PC-3 (cell line): ENCODE data around the gene DCLK3. TPM values are rescaled to one million over a fixed set of nuclear protein-coding genes. Genes with fewer than 3 reads are reported as not detected.

Source experiments
- ATAC-seq: fragments of 200-7000 bp; cut with Tn5 transposase; 2 replicates; pipeline ENCODE4 v1.9.1; 2020; ENCODE audit warnings: mild to moderate bottlenecking, moderate library complexity
- BruUV-seq: library from RNA; stranded (reverse); fragments of 400-500 nt; replicated peaks from 2 replicates; lab custom pipeline; 2021; lab: Mats Ljungman, UMichigan
- CTCF ChIA-PET: fragments of 300-600 bp; sonication (Branson Sonifier 250); formaldehyde crosslinking; loops from one replicate; lab custom pipeline; 2022; ENCODE audit warnings: antibody characterized with exemption; lab: Charles Lee
- POLR2A ChIA-PET: fragments of 300-600 bp; sonication (Branson Sonifier 250); formaldehyde crosslinking; loops from one replicate; lab custom pipeline; 2022; ENCODE audit warnings: antibody characterized with exemption; ENCODE audit not compliant: unreplicated experiment; lab: Charles Lee
- DNase-seq: peaks from one replicate; pipeline ENCODE4 v3.0.0-alpha.2; 2015
- H2AFZ ChIP-seq: fragments of 300-600 bp; sonication (generic); 2 replicates; pipeline ENCODE4 v1.6.0; 2016; ENCODE audit warnings: antibody characterized with exemption, low read length
- H3F3A ChIP-seq: fragments of 300-600 bp; sonication (generic); one replicate; pipeline ENCODE4 v1.6.0; 2017; ENCODE audit warnings: antibody characterized with exemption, low read length, control low read depth, mild to moderate bottlenecking; ENCODE audit not compliant: unreplicated experiment
- H3K27ac ChIP-seq: fragments of 300-600 bp; sonication (generic); 2 replicates; pipeline ENCODE4 v1.5.1; 2016; ENCODE audit warnings: mild to moderate bottlenecking, low read length
- H3K27me3 ChIP-seq: fragments of 300-600 bp; sonication (generic); 2 replicates; pipeline ENCODE4 v1.6.1; 2016; ENCODE audit warnings: low read length, mixed read lengths
- H3K36me3 ChIP-seq: fragments of 300-600 bp; sonication (generic); 2 replicates; pipeline ENCODE4 v1.6.1; 2016; ENCODE audit warnings: low read depth, mixed run types, low read length, mixed read lengths
- H3K4me1 ChIP-seq: fragments of 300-600 bp; sonication (generic); 2 replicates; pipeline ENCODE4 v1.5.1; 2016; ENCODE audit warnings: low read length; ENCODE audit not compliant: insufficient read depth
- H3K4me2 ChIP-seq: fragments of 300-600 bp; sonication (generic); 2 replicates; pipeline ENCODE4 v1.6.0; 2016; ENCODE audit warnings: low read length
- H3K4me3 ChIP-seq: fragments of 300-600 bp; sonication (generic); 2 replicates; pipeline ENCODE4 v1.5.1; 2016; ENCODE audit warnings: mild to moderate bottlenecking, low read length, mixed read lengths
- H3K79me2 ChIP-seq: fragments of 300-600 bp; sonication (generic); 2 replicates; pipeline ENCODE4 v1.6.1; 2017; ENCODE audit warnings: low read length, mixed read lengths
- H3K9ac ChIP-seq: fragments of 300-600 bp; sonication (generic); 2 replicates; pipeline ENCODE4 v1.6.0; 2016; ENCODE audit warnings: mild to moderate bottlenecking, low read length
- H3K9me2 ChIP-seq: fragments of 300-600 bp; sonication (generic); replicated peaks from 2 replicates; pipeline ENCODE4 v1.6.1; 2016; ENCODE audit warnings: mixed run types, low read length, mixed read lengths
- H3K9me3 ChIP-seq: fragments of 300-600 bp; sonication (generic); 2 replicates; pipeline ENCODE4 v1.6.1; 2016; ENCODE audit warnings: low read length, mixed read lengths
- H4K20me1 ChIP-seq: fragments of 300-600 bp; sonication (generic); 2 replicates; pipeline ENCODE4 v1.6.1; 2016; ENCODE audit warnings: low read length, mixed read lengths
- EZH2 ChIP-seq: fragments of 300-600 bp; sonication (generic); IDR thresholded peaks from one replicate; pipeline ENCODE4 v1.6.1; 2017; ENCODE audit warnings: antibody characterized with exemption, mild to moderate bottlenecking, low read length; ENCODE audit not compliant: unreplicated experiment
- EZH2phosphoT487 ChIP-seq: fragments of 300-600 bp; sonication (generic); IDR thresholded peaks from 2 replicates; pipeline ENCODE4 v1.6.1; 2018; ENCODE audit warnings: mild to moderate bottlenecking, antibody characterized with exemption, low read length, borderline replicate concordance
- intact Hi-C: fragments of 100-400 bp; cut with micrococcal nuclease; formaldehyde crosslinking; loops from 2 replicates; pipeline ENCODE4 v1.9.0; 2023
- total RNA-seq: library from RNA; depleted of rRNA; stranded (reverse); fragments of >200 nt; gene quantifications from 2 replicates; pipeline ENCODE4 v1.2.3, GENCODE V29; 2014
- TF ChIP-seq, protein P1 (sequence below): fragments of 300-600 bp; sonication (generic); conservative IDR thresholded peaks from 2 replicates; pipeline ENCODE4 v1.5.1; 2017; ENCODE audit warnings: antibody characterized with exemption, low read depth, mild to moderate bottlenecking, low read length

Gene DCLK3
- total RNA-seq, 1 experiment from 2014 or later: not detected

DNA sequence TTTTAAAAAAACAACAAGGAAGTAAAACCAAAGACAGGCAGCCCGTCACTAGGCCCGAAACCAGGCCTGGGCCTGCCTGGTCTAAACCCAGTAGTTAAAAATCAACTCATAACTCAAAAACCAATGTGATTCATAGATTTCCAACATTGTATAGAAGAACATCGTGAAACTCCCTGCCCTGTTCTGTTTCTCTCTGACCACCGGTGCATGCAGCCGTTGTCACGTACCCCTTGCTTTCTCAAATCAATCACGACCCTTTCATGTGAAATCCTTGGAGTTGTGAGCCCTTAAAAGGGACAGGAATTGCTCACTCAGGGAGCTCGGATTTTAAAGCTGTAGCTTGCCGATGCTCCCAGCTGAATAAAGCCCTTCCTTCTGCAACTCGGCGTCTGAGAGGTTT lies 89.5 kb downstream of the DCLK3 start:
- peaks cover 22% of the 10 kb centered on the region for H3K4me1 ChIP-seq
- H3K9ac ChIP-seq: no peak overlapping the region
- H3K9me3 ChIP-seq: 0 out of 2 replicates have a peak, but pooled peaks cover 4% of the 10 kb centered on the region
- H3K27me3 ChIP-seq: no peaks in the 10 kb centered on the region
- intact Hi-C loops: no loop called here
- CTCF ChIA-PET: no interaction called here
- no peaks in the 10 kb centered on the region for H3K79me2 ChIP-seq
- no peak overlapping the region for H2AFZ ChIP-seq
- no peak overlapping the region for H3K4me2 ChIP-seq
- ATAC-seq: no peak
- H4K20me1 ChIP-seq: no peaks in the 10 kb centered on the region
- TF ChIP-seq EZH2 (no peak), EZH2phosphoT487 (no peak)
- TF ChIP-seq, protein P1, sequence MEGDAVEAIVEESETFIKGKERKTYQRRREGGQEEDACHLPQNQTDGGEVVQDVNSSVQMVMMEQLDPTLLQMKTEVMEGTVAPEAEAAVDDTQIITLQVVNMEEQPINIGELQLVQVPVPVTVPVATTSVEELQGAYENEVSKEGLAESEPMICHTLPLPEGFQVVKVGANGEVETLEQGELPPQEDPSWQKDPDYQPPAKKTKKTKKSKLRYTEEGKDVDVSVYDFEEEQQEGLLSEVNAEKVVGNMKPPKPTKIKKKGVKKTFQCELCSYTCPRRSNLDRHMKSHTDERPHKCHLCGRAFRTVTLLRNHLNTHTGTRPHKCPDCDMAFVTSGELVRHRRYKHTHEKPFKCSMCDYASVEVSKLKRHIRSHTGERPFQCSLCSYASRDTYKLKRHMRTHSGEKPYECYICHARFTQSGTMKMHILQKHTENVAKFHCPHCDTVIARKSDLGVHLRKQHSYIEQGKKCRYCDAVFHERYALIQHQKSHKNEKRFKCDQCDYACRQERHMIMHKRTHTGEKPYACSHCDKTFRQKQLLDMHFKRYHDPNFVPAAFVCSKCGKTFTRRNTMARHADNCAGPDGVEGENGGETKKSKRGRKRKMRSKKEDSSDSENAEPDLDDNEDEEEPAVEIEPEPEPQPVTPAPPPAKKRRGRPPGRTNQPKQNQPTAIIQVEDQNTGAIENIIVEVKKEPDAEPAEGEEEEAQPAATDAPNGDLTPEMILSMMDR: no peak
- no TSS peak for BruUV-seq
- H3K9me2 ChIP-seq: no peaks in the 10 kb centered on the region
- H3K36me3 ChIP-seq: no peaks in the 10 kb centered on the region
- peaks cover 10% of the 10 kb centered on the region for H3F3A ChIP-seq
- no peak overlapping the region for H3K27ac ChIP-seq
- H3K4me3 ChIP-seq: no peak overlapping the region
- no peak for DNase-seq
- POLR2A ChIA-PET: no interaction called here

DNA sequence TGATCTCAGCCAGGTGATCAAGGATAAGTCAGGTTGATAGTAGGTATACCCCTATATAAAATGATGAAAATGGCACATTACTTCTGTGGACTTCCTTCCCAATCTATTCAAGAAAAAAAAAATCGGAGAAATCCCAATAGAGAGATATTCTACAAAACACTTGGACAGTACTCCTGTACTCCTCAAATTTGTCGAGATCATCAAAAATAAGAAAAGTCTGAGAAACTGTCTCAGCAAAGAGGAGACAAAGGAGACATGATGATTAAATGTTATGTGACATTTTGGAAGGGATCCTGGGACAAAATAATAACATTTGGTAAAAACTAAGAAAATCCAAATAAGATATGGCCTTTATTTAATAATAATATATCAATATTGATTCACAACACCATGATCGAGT lies 94.6 kb downstream of the DCLK3 start:
- H2AFZ ChIP-seq: no peak overlapping the region
- BruUV-seq: no TSS peak
- CTCF ChIA-PET: no interaction called here

DNA sequence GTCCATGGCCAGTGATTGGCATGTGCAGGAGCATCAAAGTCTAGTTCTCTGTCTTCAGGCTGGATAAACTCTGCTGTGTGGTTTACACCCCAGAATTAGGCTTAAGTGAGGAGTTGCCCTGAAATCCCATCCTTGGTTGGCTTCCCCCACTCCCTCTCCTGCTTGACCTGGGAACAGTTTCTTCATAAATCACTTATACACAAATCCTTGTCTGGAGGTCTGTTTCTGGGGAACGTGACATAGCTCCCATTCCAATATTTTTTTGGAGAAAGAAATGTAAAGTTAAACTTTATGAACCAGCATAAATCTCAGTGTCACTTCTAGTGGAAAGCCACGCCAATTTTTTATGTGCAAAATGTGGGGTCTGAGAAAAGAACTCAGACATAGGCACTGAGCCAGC lies 98.2 kb downstream of the DCLK3 start:
- POLR2A ChIA-PET: no interaction called here

More for the DNA sequence above, 94.6 kb downstream of the DCLK3 start:
- no peaks in the 10 kb centered on the region for H3K9me3 ChIP-seq
- intact Hi-C loops: no loop called here
- H3F3A ChIP-seq: no peaks in the 10 kb centered on the region
- H3K27me3 ChIP-seq: no peaks in the 10 kb centered on the region
- DNase-seq: no peak
- no peak overlapping the region for H3K4me3 ChIP-seq
- H3K27ac ChIP-seq: no peak overlapping the region
- H3K79me2 ChIP-seq: no peaks in the 10 kb centered on the region
- no peak overlapping the region for H3K4me2 ChIP-seq
- no peak overlapping the region for H3K9ac ChIP-seq
- POLR2A ChIA-PET: no interaction called here
- no peak for ATAC-seq
- H3K9me2 ChIP-seq: no peaks in the 10 kb centered on the region
- no peaks in the 10 kb centered on the region for H3K36me3 ChIP-seq
- no peaks in the 10 kb centered on the region for H3K4me1 ChIP-seq
- TF ChIP-seq EZH2phosphoT487 (no peak), EZH2 (no peak)
- TF ChIP-seq, protein P1: no peak
- H4K20me1 ChIP-seq: no peaks in the 10 kb centered on the region

More for the DNA sequence above, 98.2 kb downstream of the DCLK3 start:
- H4K20me1 ChIP-seq: no peaks in the 10 kb centered on the region
- intact Hi-C loops: no loop called here
- H3K4me1 ChIP-seq: no peaks in the 10 kb centered on the region
- H3K27ac ChIP-seq: no peak overlapping the region
- BruUV-seq: no TSS peak
- ATAC-seq (no peak), DNase-seq (no peak)
- no peak overlapping the region for H2AFZ ChIP-seq
- no peaks in the 10 kb centered on the region for H3K9me2 ChIP-seq
- no peak for TF ChIP-seq EZH2
- no peak for TF ChIP-seq EZH2phosphoT487
- TF ChIP-seq, protein P1: no peak
- H3K27me3 ChIP-seq: no peaks in the 10 kb centered on the region
- H3K9ac ChIP-seq: no peak overlapping the region
- no peaks in the 10 kb centered on the region for H3F3A ChIP-seq
- CTCF ChIA-PET: no interaction called here
- no peaks in the 10 kb centered on the region for H3K79me2 ChIP-seq
- no peaks in the 10 kb centered on the region for H3K36me3 ChIP-seq
- no peak overlapping the region for H3K4me2 ChIP-seq
- no peak overlapping the region for H3K4me3 ChIP-seq
- H3K9me3 ChIP-seq: no peaks in the 10 kb centered on the region
